T-cell (primary cell): Measurements from ENCODE around the gene ADCY1. TPM values are rescaled to one million over a fixed set of nuclear protein-coding genes. Genes with fewer than 3 reads are reported as not detected.

Experiments used
- ATAC-seq, 4 experiments: fragments of 200-7000 bp in 3 of 4; fragments of 150-1000 bp in 1 of 4; cut with Tn5 transposase; replicated peaks in 1 of 4; 1 replicate in 3 of 4; 2 replicates in 1 of 4; pipeline ENCODE4 v1.10.0; 2021; ENCODE audit warnings: moderate library complexity in 3 of 4, mild to moderate bottlenecking in 2 of 4, moderate number of reproducible peaks in 1 of 4
- CTCF ChIA-PET, 2 donors: fragments of 300-600 bp; sonication (Branson Sonifier 250); formaldehyde crosslinking; loops; one replicate each; lab custom pipeline; 2022; ENCODE audit warnings: antibody characterized with exemption in 2 of 2; lab: Charles Lee
- POLR2A ChIA-PET, 2 donors: fragments of 300-600 bp; sonication (Branson Sonifier 250); formaldehyde crosslinking; loops; one replicate each; lab custom pipeline; 2022; ENCODE audit warnings: antibody characterized with exemption in 2 of 2; lab: Charles Lee
- DNase-seq, 35 experiments: peaks; one replicate each; pipeline versions ENCODE4 v3.0.0 to v3.0.0-alpha.2; 2013 to 2023
- H3K27ac ChIP-seq: one replicate; pipeline ENCODE4 v1.5.1; 2013; ENCODE audit warnings: low read length
- H3K27me3 ChIP-seq, 2 experiments: replicated peaks in 1 of 2; 1 replicate in 1 of 2; 2 replicates in 1 of 2; pipeline versions ENCODE4 v1.6.1 to v1.7.0; 2013; ENCODE audit warnings: low read length in 1 of 2, mixed read lengths in 1 of 2; ENCODE audit not compliant: control insufficient read depth in 2 of 2, insufficient read depth in 2 of 2; ENCODE audit errors: extremely low read depth in 1 of 2
- H3K36me3 ChIP-seq, 2 donors: 1 replicate in 1 of 2; 2 replicates in 1 of 2; pipeline versions ENCODE4 v1.6.1 to v1.7.0; 2013; ENCODE audit warnings: low read length in 1 of 2; ENCODE audit not compliant: control insufficient read depth in 2 of 2, insufficient read depth in 1 of 2; ENCODE audit errors: extremely low read depth in 1 of 2
- H3K4me1 ChIP-seq, 2 experiments: 1 replicate in 1 of 2; 2 replicates in 1 of 2; pipeline versions ENCODE4 v1.6.1 to v1.7.0; 2013; ENCODE audit warnings: low read length in 2 of 2, mixed read lengths in 1 of 2; ENCODE audit not compliant: insufficient read depth in 2 of 2, control insufficient read depth in 1 of 2; ENCODE audit errors: extremely low read depth in 1 of 2
- H3K4me3 ChIP-seq, 2 donors: 1 replicate in 1 of 2; 2 replicates in 1 of 2; pipeline versions ENCODE4 v1.5.1 to v1.7.0; 2013; ENCODE audit warnings: mild to moderate bottlenecking in 2 of 2, low read length in 1 of 2, moderate library complexity in 1 of 2; ENCODE audit not compliant: control insufficient read depth in 1 of 2; ENCODE audit errors: extremely low read depth in 1 of 2
- H3K9me3 ChIP-seq: 2 replicates; pipeline ENCODE4 v1.7.0; 2013
- H3K27ac Mint-ChIP-seq, 2 donors: one replicate each; pipeline ENCODE4 v1.8.0; 2020 to 2021; ENCODE audit warnings: mild to moderate bottlenecking in 2 of 2, mixed read lengths in 2 of 2
- H3K27me3 Mint-ChIP-seq, 2 donors: one replicate each; pipeline ENCODE4 v1.8.0; 2021 to 2022; ENCODE audit warnings: mixed read lengths in 2 of 2
- H3K36me3 Mint-ChIP-seq: one replicate; pipeline ENCODE4 v1.8.0; 2021; ENCODE audit warnings: mixed read lengths
- H3K4me1 Mint-ChIP-seq, 3 donors: one replicate each; pipeline ENCODE4 v1.8.0; 2020 to 2022; ENCODE audit warnings: mixed read lengths in 3 of 3, mild to moderate bottlenecking in 1 of 3
- H3K4me3 Mint-ChIP-seq, 3 donors: one replicate each; pipeline ENCODE4 v1.8.0; 2020 to 2022; ENCODE audit warnings: mild to moderate bottlenecking in 3 of 3, mixed read lengths in 3 of 3, moderate library complexity in 3 of 3
- H3K9me3 Mint-ChIP-seq, 3 donors: one replicate each; pipeline ENCODE4 v1.8.0; 2020 to 2022; ENCODE audit warnings: mixed read lengths in 3 of 3
- WGBS: methylation state at CpG from one replicate; pipeline ENCODE4 v1.1.5; 2013; ENCODE audit warnings: missing lambda C conversion rate; ENCODE audit not compliant: insufficient coverage; 5-methylcytosine and 5-hydroxymethylcytosine counted together
- total RNA-seq, 35 experiments: library from RNA in 6 of 35; stranded (reverse) in 6 of 35; fragments of 120-200 nt in 1 of 35; gene quantifications; one replicate each; pipeline versions ENCODE4 v1.2.1 to v1.2.4 and lab custom pipeline; 2013 to 2026

The ADCY1 gene
- total RNA-seq, 5 donors from 2014 or later (not counting 1 experiment from before 2014, with no cell fraction given), result 0.03 to 0.44 (median 0.05) TPM

DNA sequence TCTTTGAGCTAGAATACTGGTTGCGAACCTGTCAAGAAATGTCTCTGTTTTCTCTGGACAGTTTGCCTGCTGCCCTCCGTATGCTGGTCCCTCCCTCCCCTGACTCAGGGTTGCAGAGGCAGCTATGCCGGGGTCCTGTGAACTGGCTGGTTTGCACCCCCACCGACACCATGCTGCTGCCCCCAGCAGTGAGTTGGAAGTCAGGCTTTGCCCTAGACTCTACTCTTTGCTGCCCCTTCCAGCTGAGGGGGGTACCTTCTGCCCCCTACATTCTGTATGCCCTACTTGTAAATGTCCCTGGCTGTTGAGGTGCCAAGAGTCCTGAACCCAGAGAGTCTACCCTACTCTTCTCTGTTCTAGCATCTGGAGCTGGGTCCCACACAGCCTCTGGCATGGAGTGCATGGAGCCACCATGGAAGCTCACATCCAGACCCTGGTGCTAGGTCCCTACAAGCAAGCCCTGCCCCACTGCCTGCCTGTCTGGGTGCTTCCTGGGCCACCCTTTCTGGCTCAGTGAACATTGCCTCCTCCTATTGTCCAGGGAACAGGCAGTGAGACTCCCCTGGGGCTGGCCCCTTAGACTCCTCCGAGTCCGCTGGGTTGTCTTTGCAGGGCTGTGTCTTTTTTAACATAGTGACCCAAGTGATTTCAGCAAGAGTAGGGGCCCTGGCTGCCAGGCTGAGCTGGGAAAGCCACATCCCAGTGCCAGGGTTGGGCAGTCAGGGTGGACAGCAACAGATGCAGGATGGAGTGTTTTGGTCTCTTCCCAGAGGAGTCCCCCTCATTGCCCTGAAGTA lies 138.9 kb downstream of the ADCY1 start:
- Histone ChIP-seq H3K9me3 (no peaks in the 10 kb centered on the region), H3K27ac (no peak overlapping the region), H3K27me3 (peaks cover 0 to 30% of the 10 kb centered on the region in 2 experiments), H3K36me3 (no peaks in the 10 kb centered on the region), H3K4me3 (no peak overlapping the region), H3K4me1 (peaks cover 0 to 6% of the 10 kb centered on the region in 2 experiments)
- DNase-seq (no peak), ATAC-seq (no peak)
- peaks cover 0 to 18% of the 10 kb centered on the region in 2 donors for H3K27me3 Mint-ChIP-seq
- ChIA-PET CTCF (no interaction called here), POLR2A (no interaction called here)
- no peaks in the 10 kb centered on the region for H3K9me3 Mint-ChIP-seq
- WGBS, result 82% methylated on average over 4 of the region's 6 CpGs
- no peak overlapping the region for H3K4me3 Mint-ChIP-seq
- H3K27ac Mint-ChIP-seq, result no peak overlapping the region
- H3K4me1 Mint-ChIP-seq, result no peaks in the 10 kb centered on the region
- no peaks in the 10 kb centered on the region for H3K36me3 Mint-ChIP-seq

DNA sequence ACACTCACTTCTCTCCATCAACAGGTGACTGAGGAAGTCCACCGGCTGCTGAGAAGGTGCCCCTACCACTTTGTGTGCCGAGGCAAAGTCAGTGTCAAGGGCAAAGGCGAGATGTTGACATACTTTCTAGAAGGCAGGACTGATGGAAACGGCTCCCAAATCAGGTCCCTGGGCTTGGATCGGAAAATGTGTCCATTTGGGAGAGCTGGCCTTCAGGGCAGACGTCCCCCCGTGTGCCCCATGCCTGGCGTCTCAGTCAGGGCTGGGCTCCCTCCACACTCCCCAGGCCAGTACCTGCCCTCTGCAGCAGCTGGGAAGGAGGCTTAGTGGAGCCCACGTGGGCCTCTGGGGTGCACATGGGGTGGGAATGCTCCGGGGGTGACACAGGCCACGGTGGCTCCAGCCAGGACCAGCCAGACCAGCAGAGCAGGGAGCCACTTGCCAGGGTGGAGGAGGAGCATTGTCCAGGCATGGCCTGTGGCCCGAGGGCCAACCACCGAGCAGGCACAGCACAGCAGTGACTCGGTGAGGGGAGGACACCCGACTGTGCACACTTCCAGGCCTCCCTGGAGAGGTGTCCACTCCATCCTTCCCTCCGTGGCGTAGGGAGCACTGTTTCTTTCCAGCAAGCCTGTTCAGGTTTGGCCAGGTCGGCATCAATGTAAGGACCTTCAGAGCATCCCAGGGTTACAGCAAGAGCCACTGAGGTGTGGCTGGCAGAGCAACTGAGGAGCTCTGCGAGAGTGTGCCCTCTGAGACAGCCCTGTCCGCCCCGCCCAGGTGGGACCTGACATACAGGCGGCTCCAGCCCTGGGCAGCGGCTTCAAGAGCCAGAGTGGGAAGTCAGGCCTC lies 139.7 kb downstream of the ADCY1 start:
- Histone ChIP-seq H3K4me3 (no peak overlapping the region), H3K36me3 (no peaks in the 10 kb centered on the region), H3K9me3 (no peaks in the 10 kb centered on the region), H3K27me3 (peaks cover 0 to 30% of the 10 kb centered on the region in 2 experiments), H3K27ac (no peak overlapping the region), H3K4me1 (peaks cover 0 to 9% of the 10 kb centered on the region in 2 experiments)
- H3K4me1 Mint-ChIP-seq, result no peaks in the 10 kb centered on the region
- ATAC-seq, result no peak
- WGBS, result 82% methylated on average over 17 of the region's 23 CpGs
- peaks cover 0 to 18% of the 10 kb centered on the region in 2 donors for H3K27me3 Mint-ChIP-seq
- DNase-seq, result no peak
- ChIA-PET CTCF (no interaction called here), POLR2A (no interaction called here)
- no peaks in the 10 kb centered on the region for H3K36me3 Mint-ChIP-seq
- H3K9me3 Mint-ChIP-seq, result no peaks in the 10 kb centered on the region
- H3K27ac Mint-ChIP-seq, result no peak overlapping the region
- no peak overlapping the region for H3K4me3 Mint-ChIP-seq

DNA sequence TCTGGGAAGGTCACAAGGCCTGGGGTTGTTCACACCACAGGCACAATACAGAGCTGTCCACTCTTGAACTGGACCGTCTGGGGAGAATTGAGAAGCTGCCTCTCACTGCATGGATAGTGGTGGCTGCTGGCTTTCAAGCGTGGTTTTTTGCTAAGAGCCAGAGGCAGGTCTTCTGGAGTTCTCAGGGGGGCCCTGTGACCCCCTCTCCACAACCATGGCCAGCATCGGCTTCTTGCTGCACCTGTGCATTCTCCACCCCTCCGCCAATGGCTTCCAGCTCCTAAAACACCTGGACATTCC lies 140.3 kb downstream of the ADCY1 start:
- Histone ChIP-seq H3K4me1 (peaks cover 0 to 9% of the 10 kb centered on the region in 2 experiments), H3K27me3 (peaks cover 0 to 27% of the 10 kb centered on the region in 2 experiments), H3K27ac (no peak overlapping the region), H3K4me3 (no peak overlapping the region), H3K9me3 (no peaks in the 10 kb centered on the region), H3K36me3 (no peaks in the 10 kb centered on the region)
- POLR2A ChIA-PET, result interaction anchor here in 1 of 2 donors (0.5 kb wide), 1 partner anchor 388 kb away, joined by 4 read pairs; no protein-coding TSS in a partner anchor
- CTCF ChIA-PET, result no interaction called here
- no peak overlapping the region for H3K4me3 Mint-ChIP-seq
- peaks cover 0 to 18% of the 10 kb centered on the region in 2 donors for H3K27me3 Mint-ChIP-seq
- ATAC-seq, result no peak
- no peaks in the 10 kb centered on the region for H3K4me1 Mint-ChIP-seq
- H3K9me3 Mint-ChIP-seq, result no peaks in the 10 kb centered on the region
- no peaks in the 10 kb centered on the region for H3K36me3 Mint-ChIP-seq
- 79% methylated on average over 3 of the region's 4 CpGs for WGBS
- DNase-seq, result no peak
- H3K27ac Mint-ChIP-seq, result no peak overlapping the region

DNA sequence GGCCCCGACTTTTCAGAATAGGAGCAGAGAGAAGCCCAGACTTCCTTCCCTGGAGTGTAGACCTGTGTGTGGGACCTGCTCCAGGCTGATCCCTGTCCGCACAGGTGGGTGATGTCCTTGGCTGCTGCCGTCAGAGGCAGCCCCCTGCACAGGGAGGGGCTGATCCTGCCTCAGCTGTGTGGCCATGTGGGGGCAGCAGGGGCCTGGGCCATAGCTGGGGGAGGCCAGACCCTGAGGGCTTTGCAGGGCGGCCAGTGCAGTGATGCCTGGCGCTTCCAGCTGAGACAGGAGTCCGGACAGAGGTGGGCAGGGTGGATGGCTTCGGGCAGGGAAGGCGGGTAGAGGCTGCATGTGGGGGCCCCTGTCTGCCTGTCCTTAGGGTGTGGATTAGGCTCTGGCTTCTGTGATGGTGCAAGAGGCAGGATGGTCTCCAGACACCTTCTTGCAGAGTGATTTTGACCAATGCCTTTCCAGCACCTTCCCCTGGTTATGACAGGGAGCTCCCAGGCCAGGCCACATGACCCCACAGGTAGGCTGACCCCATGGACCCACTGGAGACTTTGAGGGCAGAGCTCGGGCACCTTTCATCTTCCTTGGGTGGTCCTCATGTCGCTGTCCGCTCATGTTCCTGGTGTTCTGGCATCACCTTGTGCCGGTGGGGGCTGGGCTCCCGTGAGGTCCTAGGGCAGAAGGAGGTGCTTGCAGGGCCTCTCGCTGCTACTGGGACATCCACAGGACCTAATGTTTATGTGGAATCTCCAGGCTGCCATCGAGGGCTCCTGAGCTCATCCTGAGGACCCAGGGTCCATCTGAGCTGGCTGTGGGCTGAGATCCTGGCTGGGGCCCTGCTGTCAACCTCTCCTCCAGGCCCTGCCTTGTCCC lies 141.5 kb downstream of the ADCY1 start:
- Mint-ChIP-seq H3K4me3 (no peak overlapping the region), H3K36me3 (no peaks in the 10 kb centered on the region), H3K4me1 (no peaks in the 10 kb centered on the region), H3K27ac (no peak overlapping the region), H3K27me3 (peaks cover 0 to 17% of the 10 kb centered on the region in 2 donors), H3K9me3 (no peaks in the 10 kb centered on the region)
- ATAC-seq (no peak), DNase-seq (no peak)
- Histone ChIP-seq H3K4me1 (peaks cover 0 to 9% of the 10 kb centered on the region in 2 experiments), H3K27ac (no peak overlapping the region), H3K9me3 (no peaks in the 10 kb centered on the region), H3K36me3 (no peaks in the 10 kb centered on the region), H3K4me3 (no peak overlapping the region), H3K27me3 (peaks cover 0 to 20% of the 10 kb centered on the region in 2 experiments)
- CTCF ChIA-PET, result no interaction called here
- 82% methylated on average over 13 of the region's 15 CpGs for WGBS
- POLR2A ChIA-PET, result no interaction called here

DNA sequence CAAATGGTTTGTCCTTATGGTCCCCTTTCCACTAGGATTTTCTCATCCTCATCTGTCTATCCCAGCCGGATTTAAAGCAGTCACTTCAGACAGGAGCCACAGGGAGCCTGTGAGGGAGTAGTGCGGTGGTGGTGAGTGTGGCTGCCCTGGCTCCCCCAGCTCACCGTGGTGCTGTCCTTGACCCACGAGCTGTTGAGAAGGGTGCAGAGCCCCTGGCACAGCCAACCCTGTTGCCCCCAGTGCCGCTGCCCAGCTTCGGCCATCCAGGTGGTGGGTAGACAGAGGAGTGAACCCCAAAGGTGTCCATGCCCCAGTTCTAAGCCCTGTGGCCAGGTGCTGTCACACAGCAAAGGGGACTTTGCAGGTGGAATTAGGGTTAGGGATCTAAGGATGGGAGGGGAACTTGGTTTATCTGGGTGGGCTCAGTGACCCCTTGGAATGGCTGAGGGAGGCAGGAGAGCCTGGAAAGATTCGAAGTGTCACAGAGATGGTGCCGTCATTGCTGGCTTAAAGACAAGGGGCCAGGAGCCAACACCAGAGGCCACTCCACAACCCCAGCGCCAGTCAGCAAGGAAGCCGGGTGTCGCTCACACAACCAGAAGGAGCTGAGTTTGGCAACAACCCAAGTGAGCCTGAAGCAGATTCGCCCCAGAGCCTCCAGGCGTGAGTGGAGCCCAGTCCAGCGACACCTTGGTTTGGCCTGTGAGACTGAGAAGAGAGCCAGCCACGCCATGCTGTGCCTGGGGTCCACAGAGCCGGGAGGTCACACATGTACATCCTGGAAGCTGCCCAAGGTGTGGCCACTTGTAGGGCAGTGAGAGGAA lies 142.4 kb downstream of the ADCY1 start:
- 90% methylated on average over 15 of the region's 16 CpGs for WGBS
- H3K27ac Mint-ChIP-seq, result no peak overlapping the region
- POLR2A ChIA-PET, result no interaction called here

More for the DNA sequence above, 142.4 kb downstream of the ADCY1 start:
- DNase-seq (no peak), ATAC-seq (no peak)
- Mint-ChIP-seq H3K27me3 (peaks cover 0 to 16% of the 10 kb centered on the region in 2 donors), H3K4me3 (no peak overlapping the region), H3K4me1 (no peaks in the 10 kb centered on the region), H3K9me3 (no peaks in the 10 kb centered on the region), H3K36me3 (no peaks in the 10 kb centered on the region)
- no peak overlapping the region for H3K4me3 ChIP-seq
- no peaks in the 10 kb centered on the region for H3K9me3 ChIP-seq
- H3K4me1 ChIP-seq, result peaks cover 0 to 9% of the 10 kb centered on the region in 2 experiments
- no peaks in the 10 kb centered on the region for H3K36me3 ChIP-seq
- peaks cover 0 to 18% of the 10 kb centered on the region in 2 experiments for H3K27me3 ChIP-seq
- no peak overlapping the region for H3K27ac ChIP-seq
- CTCF ChIA-PET, result no interaction called here
